Measurements from ENCODE around the gene PSG1.
"Not testable (repeated sequence)": the region's sequence is repeated elsewhere in the genome, so short reads cannot be mapped to it uniquely, and the experiment has no call there.

DNA sequence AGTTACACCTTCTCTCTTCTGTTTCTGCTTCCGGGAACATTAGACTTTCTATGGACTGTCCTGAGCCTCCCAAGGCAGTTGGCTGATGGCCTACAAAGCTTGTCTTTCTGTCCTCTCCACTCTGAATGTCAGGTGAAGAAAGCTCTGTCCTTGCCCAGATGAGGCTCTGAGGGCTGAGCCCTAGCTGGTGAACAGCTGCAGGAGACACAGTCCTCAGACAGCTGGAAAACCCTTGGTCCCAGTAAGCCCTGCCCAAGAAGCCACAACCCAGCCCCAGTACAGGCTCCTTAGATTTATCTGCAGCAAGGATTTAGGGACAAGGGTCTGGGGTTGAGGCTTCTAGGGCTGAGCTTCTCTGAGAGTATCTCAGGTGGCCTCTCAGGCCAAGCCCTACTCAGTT is 26.3 kb downstream of the PSG1 start:
- not testable (repeated sequence) for TF ChIP-seq POLR2A (IDR thresholded peaks at IDR 0.05; ENCODE audit: low read depth, low read length); TAF1 (IDR thresholded peaks at IDR 0.05; ENCODE audit: borderline replicate concordance, low read depth, low read length)

Data from GM12892 (cell line).